ENCODE data around the gene POLN. TPM values are rescaled to one million over a fixed set of nuclear protein-coding genes. Genes with fewer than 3 reads are reported as not detected.
"Not testable (repeated sequence)": the region's sequence is repeated elsewhere in the genome, so short reads cannot be mapped to it uniquely, and the experiment has no call there.

Gene POLN
- total RNA-seq, 2 donors from 2014 or later, result 2.8 to 2.9 TPM

DNA sequence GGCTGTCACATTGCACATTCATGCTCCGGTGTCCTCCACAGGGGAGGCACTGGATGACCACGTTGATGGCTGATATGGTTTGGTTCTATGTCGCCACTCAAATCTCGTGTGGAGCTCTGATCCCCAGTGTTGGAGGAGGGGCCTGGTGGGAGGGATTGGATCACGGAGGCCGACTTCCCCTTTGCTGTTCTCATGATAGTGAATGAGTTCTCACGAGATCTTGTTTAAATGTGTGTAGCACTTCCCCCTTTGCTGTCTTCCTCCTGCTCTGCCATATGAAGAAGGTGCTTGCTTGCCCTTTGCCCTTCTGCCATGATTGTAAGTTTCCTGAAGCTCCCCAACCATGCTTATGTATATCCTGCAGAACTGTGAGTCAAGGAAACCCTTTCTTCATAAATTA, 205.1 kb downstream of the POLN start:
- Histone ChIP-seq H3K36me3 (ENCODE audit: control insufficient read depth, insufficient read depth, low read length) (no peaks in the 10 kb centered on the region), H3K27ac (ENCODE audit: low read depth, low read length) (no peak overlapping the region), H3K9ac (ENCODE audit: extremely low read depth, low read length, poor library complexity, severe bottlenecking) (no peak overlapping the region), H3K9me3 (ENCODE audit: control insufficient read depth, low read length) (no peaks in the 10 kb centered on the region), H3K27me3 (ENCODE audit: control insufficient read depth, insufficient read depth, low read length, poor library complexity, severe bottlenecking) (peaks cover 61% of the 10 kb centered on the region), H3K4me3 (ENCODE audit: low read length) (no peak overlapping the region), H3K4me1 (ENCODE audit: control insufficient read depth, insufficient read depth, low read length) (no peaks in the 10 kb centered on the region)
- H3K27me3 Mint-ChIP-seq (ENCODE audit: insufficient read depth), result peaks cover 78% of the 10 kb centered on the region
- no peak for DNase-seq
- H3K9me3 Mint-ChIP-seq, result peaks cover 3% of the 10 kb centered on the region
- H3K4me1 Mint-ChIP-seq, result no peaks in the 10 kb centered on the region
- H3K36me3 Mint-ChIP-seq (ENCODE audit: low read depth), result no peaks in the 10 kb centered on the region
- TF ChIP-seq, protein P1, sequence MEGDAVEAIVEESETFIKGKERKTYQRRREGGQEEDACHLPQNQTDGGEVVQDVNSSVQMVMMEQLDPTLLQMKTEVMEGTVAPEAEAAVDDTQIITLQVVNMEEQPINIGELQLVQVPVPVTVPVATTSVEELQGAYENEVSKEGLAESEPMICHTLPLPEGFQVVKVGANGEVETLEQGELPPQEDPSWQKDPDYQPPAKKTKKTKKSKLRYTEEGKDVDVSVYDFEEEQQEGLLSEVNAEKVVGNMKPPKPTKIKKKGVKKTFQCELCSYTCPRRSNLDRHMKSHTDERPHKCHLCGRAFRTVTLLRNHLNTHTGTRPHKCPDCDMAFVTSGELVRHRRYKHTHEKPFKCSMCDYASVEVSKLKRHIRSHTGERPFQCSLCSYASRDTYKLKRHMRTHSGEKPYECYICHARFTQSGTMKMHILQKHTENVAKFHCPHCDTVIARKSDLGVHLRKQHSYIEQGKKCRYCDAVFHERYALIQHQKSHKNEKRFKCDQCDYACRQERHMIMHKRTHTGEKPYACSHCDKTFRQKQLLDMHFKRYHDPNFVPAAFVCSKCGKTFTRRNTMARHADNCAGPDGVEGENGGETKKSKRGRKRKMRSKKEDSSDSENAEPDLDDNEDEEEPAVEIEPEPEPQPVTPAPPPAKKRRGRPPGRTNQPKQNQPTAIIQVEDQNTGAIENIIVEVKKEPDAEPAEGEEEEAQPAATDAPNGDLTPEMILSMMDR (conservative IDR thresholded peaks at IDR 0.05), result no peak
- WGBS, 2 experiments (ENCODE audit: insufficient coverage in 1 of 2, insufficient read length in 1 of 2), result 83 to 91% methylated on average over 2 to 7 of the region's 7 CpGs
- H3K27ac Mint-ChIP-seq, result no peak overlapping the region
- no peak overlapping the region for H3K4me3 Mint-ChIP-seq

DNA sequence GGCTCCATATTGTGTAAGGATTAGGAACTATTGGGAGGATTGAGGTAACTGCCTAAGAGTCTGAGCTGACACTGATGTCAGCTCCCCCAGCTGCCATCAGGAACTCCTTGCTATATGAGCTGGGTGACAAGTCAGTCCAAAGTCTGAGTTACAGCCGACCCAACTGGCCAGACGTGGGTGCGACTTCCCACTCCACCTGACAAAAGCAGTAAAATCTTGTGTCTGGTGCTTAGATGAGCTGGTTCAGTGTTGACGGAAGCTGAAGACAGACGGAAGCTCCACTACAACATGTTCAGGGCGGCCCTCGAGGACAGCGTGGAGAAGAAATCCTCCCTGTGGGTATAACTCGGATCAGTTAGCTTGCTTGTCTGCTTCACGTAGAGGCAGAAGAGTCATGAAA, 205.6 kb downstream of the POLN start:
- no peaks in the 10 kb centered on the region for H3K4me1 ChIP-seq (ENCODE audit: control insufficient read depth, insufficient read depth, low read length)
- peaks cover 3% of the 10 kb centered on the region for H3K9me3 Mint-ChIP-seq
- H3K27me3 Mint-ChIP-seq (ENCODE audit: insufficient read depth), result peaks cover 75% of the 10 kb centered on the region
- H3K4me3 Mint-ChIP-seq, result no peak overlapping the region
- no peak overlapping the region for H3K27ac ChIP-seq (ENCODE audit: low read depth, low read length)
- no peaks in the 10 kb centered on the region for H3K4me1 Mint-ChIP-seq
- no peaks in the 10 kb centered on the region for H3K9me3 ChIP-seq (ENCODE audit: control insufficient read depth, low read length)
- TF ChIP-seq, protein P1 (conservative IDR thresholded peaks at IDR 0.05), result no peak
- no peak overlapping the region for H3K9ac ChIP-seq (ENCODE audit: extremely low read depth, low read length, poor library complexity, severe bottlenecking)
- WGBS, 2 experiments (ENCODE audit: insufficient coverage in 1 of 2, insufficient read length in 1 of 2), result 93 to 95% methylated on average over 9 to 10 of the region's 10 CpGs
- peaks cover 57% of the 10 kb centered on the region for H3K27me3 ChIP-seq (ENCODE audit: control insufficient read depth, insufficient read depth, low read length, poor library complexity, severe bottlenecking)
- no peak for DNase-seq
- no peak overlapping the region for H3K27ac Mint-ChIP-seq
- H3K36me3 ChIP-seq (ENCODE audit: control insufficient read depth, insufficient read depth, low read length), result no peaks in the 10 kb centered on the region
- H3K36me3 Mint-ChIP-seq (ENCODE audit: low read depth), result no peaks in the 10 kb centered on the region
- H3K4me3 ChIP-seq (ENCODE audit: low read length), result no peak overlapping the region

DNA sequence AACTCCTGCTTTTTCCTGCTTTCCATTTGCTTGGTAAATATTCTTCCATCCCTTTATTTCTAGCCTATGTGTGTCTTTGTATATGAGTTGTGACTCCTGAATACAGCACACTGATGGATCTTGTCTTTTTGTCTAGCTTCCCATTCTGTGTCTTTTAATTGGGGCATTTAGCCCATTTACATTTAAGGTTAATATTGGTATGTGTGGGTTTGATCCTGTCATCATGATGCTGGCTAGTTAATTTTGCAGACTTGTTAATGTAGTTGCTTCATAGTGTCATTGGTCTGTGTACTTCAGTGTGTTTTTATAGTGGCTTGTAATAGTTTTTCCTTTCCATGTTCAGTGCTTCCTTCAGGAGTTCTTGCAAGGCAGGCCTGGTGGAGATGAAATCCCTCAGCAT, 210.8 kb downstream of the POLN start:
- Mint-ChIP-seq H3K9me3 (peaks cover 20% of the 10 kb centered on the region), H3K27me3 (ENCODE audit: insufficient read depth) (peaks cover 86% of the 10 kb centered on the region)
- DNase-seq; H3K36me3 Mint-ChIP-seq (ENCODE audit: low read depth); H3K9ac ChIP-seq (ENCODE audit: extremely low read depth, low read length, poor library complexity, severe bottlenecking); H3K4me1 Mint-ChIP-seq; H3K27ac ChIP-seq (ENCODE audit: low read depth, low read length); H3K27ac Mint-ChIP-seq; H3K9me3 ChIP-seq (ENCODE audit: control insufficient read depth, low read length); H3K4me1 ChIP-seq (ENCODE audit: control insufficient read depth, insufficient read depth, low read length); H3K4me3 ChIP-seq (ENCODE audit: low read length); H3K36me3 ChIP-seq (ENCODE audit: control insufficient read depth, insufficient read depth, low read length); H3K4me3 Mint-ChIP-seq: not testable (repeated sequence)
- peaks cover 48% of the 10 kb centered on the region for H3K27me3 ChIP-seq (ENCODE audit: control insufficient read depth, insufficient read depth, low read length, poor library complexity, severe bottlenecking)

DNA sequence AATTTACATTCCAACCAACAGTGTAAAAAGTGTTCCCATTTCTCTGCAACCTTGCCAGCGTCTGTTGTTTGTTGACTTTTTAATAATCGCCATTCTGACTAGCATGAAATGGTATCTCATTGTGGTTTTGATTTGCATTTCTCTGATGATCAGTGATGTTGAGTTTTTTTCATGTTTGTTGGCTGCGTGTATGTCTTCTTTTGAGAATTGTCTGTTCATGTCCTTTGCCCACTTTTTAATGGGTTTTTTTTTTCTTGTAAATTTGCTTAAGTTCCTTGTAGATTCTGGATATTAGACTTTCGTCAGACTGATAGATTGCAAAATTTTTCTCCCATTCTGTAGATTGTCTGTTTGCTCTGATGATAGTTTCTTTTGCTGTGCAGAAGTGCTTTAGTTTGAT, 214.8 kb downstream of the POLN start:
- H3K9me3 ChIP-seq (ENCODE audit: control insufficient read depth, low read length), result peaks cover 12% of the 10 kb centered on the region
- not testable (repeated sequence) for H3K36me3 Mint-ChIP-seq (ENCODE audit: low read depth); H3K4me1 Mint-ChIP-seq; H3K27ac ChIP-seq (ENCODE audit: low read depth, low read length); H3K4me3 ChIP-seq (ENCODE audit: low read length); H3K36me3 ChIP-seq (ENCODE audit: control insufficient read depth, insufficient read depth, low read length); H3K4me3 Mint-ChIP-seq; DNase-seq; H3K4me1 ChIP-seq (ENCODE audit: control insufficient read depth, insufficient read depth, low read length); H3K9ac ChIP-seq (ENCODE audit: extremely low read depth, low read length, poor library complexity, severe bottlenecking); H3K27ac Mint-ChIP-seq
- H3K27me3 Mint-ChIP-seq (ENCODE audit: insufficient read depth), result peaks cover 55% of the 10 kb centered on the region
- H3K9me3 Mint-ChIP-seq, result peaks cover 30% of the 10 kb centered on the region
- peaks cover 35% of the 10 kb centered on the region for H3K27me3 ChIP-seq (ENCODE audit: control insufficient read depth, insufficient read depth, low read length, poor library complexity, severe bottlenecking)
- 85 to 87% methylated on average over 3 to 4 of the region's 4 CpGs for WGBS, 2 experiments (ENCODE audit: insufficient coverage in 1 of 2, insufficient read length in 1 of 2)

Data from endodermal cell (in vitro differentiated cells).